NCI-H1930 (cell line): ENCODE results near the gene NBPF1.
"Not testable (repeated sequence)": the region's sequence is repeated elsewhere in the genome, so short reads cannot be mapped to it uniquely, and the experiment has no call there.

Source experiments
- DNase-seq, 2 experiments: peaks; one replicate each; lab custom pipeline; 2025; lab: John Stamatoyannopoulos, UW

Gene NBPF1

DNA sequence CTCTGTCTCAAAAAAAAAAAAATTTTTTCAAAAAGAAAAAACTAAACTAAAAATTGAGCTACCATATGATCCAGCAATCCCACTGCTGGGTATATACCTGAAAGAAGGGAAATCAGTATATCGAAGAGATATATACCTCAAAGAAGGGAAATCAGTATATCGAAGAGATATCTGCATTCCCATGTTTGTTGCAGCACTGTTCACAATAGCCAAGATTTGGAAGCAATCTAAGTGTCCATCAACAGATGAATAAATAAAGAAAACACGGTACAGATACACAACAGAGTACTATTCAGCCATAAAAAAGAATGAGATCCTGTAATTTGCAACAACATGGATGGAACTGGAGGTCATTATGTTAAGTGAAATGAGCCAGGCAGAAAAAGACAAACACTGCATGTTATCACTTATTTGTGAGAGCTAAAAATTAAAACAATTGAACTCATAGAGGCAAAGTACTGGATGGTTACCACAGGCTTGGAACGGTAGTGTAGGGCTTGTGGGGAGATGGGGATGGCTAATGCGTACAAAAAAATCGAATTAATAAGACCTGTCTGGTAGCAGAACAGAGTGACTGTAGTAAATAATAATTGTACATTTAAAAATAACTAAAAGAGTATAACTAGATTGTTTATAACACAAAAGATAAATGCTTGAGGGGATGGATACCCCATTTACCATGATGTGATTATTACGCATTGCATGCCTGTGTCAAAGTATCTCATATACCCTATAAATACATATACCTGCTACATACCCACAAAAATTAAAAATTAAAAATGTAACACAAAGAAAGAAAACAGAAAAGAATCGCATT lies 28.0 kb upstream of the NBPF1 start:
- DNase-seq: not testable (repeated sequence)

DNA sequence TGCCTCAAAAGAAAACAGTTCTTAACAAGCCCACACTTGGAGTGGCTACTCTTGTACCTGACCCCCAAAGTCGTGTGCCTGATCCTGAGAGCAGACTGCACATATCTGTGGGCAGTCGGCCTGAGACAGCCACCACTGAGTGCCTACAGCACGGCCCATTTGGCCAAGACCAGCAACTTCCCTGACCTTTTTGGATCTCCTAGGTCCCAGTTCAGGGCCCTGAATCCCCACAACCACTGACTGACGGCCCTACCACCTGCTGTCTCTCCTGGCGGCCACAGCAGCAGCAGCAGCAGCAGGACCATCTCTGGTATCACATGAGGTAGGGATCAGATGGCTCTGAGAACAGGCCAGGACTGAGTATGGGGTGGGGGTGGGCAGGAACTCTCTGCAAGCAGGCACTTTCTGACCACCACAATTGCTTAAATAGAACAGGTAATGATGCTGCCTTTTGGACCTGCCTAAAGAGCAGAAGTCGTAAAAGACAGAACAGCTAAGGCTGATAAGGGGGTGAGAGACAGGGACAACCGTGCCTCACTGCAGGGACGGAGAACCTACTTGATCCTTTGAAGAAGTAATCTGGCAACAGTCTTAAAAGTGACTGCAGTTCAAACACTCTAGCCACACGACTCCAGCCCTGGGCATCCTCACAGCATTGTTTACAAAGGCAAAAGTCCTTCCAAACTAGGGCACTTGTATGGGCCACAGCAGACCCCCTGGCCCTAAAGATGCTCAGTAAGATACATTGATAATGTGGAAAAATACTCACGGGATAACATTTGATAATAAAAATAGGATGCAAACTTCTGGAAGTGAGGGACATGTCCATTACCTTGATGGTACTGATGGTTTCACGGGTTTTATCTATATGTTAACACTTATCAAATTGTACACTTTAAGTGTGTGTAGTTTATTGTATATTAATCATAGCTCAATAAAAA lies 26.0 kb upstream of the NBPF1 start:
- DNase-seq: not testable (repeated sequence)

DNA sequence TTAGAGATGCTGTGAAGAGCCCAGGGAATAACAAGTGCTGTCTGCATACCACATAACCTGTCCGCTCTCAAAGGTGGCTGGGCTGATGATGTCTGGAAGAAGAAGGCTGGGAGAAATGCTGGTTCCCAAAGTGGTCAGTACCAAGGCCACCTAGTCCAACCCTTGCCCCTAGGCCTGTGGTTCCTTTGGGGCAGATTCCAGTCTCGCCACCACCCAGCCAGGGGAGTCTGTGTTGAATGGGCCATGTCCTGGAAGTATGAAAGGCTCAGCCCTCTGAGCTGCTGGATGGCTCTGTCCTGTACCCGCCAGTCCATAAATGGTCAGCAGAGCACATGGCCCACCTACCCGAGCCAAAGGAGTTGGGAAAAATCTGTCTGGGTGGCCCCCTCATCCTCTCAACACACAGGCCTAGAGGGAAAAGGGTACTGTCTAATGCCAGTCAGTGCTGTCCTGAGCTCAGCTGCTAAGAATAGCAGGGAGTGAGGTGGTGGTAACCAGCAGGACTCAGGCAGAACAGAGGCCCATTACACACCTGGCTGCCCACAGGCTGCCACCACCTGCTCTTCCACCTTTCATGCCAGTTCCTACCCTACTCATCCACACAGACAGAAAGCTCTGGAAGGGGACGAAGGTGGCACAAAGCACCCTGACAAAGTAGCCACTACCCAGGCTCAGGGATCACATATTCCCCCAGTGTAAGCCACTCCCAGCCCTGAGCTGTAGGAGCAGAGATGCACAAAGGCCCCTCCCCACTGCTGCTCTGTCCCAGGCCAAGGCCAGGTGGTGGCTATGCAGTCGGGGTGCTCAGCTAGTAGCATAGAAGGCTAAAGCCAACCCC lies 24.8 kb upstream of the NBPF1 start:
- not testable (repeated sequence) for DNase-seq

DNA sequence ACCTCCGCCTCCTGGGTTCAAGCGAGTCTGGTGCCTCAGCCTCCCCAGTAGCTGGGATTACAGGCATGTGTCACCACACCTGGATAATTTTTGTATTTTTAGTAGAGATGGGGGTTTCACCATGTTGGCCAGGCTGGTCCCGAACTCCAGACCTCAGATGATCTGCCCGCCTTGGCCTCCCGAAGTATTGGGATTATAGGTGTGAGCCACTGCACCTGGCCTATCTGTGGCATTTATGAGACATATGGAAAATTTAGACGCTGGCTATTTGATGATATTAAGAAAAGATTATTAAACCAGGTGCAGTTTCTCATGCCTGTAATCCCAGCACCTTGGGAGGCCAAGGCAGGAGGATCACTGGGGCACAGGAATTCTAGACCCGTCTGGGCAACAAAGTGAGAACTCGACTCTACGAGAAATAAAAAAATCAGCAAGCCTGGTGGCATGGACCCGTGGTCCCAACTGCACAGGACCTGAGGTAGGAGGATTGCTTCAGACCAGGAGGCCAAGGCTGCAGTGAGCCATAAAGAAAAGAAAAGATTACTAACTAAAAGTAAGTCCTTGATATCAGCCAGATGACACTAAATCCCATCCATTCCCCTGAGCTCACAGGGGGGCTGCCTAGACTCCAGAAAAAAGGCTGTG lies 23.3 kb upstream of the NBPF1 start:
- DNase-seq: not testable (repeated sequence)

DNA sequence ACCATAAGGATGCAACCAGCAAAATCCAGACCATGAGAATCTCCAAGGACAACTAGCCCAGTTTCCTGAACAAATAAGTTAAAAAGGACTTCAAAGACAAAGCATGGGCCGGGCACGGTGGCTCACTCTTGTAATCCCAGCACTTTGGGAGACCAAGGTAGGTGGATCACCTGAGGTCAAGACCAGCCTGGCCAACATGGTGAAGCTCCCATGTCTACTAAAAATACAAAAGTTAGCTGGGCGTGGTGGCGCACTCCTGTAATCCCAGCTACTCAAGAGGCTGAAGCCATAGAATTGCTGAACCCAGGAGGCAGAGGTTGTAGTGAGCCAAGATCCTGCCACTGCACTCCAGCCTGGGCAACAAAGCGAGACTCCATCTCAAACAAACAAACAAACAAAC lies 22.6 kb upstream of the NBPF1 start:
- DNase-seq: not testable (repeated sequence)

DNA sequence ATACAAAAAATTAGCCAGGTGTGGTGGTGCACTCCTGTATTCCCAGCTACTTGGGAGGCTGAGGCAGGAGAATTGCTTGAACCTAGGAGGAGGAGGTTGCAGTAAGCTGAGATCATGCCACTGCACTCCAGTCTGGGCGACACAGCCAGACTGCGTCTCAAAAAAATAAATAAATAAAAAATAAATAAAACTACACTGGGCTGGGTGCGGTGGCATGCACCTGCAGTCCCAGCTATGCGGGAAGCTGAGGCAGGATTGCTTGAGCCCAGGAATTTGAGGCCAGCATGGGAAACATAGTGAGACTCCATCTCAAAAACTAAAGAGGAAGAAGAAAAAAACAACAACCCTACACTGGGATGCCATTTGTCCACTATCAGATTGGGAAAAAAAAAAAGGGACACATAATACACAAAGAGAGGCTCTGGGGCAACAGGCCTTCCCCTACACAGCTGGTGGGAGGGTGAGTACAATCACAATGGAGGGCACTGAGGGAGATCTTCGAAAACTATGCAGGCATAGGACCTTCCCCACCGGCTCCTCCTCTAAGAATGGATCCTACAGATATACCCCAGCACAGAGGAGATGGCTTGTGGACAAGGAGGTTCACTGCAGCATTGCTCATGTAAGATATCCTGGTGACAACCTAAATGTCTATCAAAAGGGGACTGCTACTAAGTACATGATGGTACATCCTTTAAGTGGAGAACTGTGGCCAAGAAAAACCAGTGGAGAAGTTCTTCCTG lies 20.3 kb upstream of the NBPF1 start:
- not testable (repeated sequence) for DNase-seq

DNA sequence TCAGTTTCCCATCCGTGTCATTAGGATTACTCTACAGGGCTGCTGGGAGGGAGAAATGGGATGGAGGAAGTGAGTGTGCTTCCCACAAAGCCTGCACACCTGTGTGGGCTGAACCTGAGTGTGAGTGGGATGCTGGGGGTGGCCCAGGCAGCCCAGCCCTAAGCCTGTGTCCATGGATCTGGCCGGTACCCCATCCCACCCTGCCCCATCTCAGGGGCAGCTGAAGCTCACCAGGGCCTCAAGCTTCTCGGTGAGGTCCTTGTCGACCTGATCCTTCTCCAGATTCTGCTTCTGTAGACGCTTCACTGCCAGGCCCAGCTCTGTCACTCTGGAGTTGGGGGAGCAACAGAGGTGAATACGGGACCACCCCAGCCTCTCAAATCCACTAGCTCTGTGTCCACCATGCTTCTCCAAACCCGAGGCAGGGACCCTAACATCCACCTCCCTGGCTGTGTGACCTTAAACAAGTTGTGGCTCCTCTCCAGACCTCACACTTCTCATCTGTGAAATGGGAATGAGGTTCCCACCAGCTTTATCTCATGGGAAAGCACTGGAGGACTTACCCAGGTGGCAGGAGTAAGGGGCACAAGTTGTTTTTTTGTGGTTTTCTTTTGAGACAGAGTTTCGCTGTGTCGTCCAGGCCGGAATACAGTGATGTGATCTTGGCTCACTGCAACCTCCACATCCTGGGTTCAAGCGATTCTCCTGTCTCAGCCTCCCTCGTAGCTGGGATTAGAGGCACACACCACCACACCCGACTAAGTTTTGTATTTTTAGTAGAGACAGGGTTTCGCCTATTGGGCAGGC lies 18.9 kb upstream of the NBPF1 start:
- DNase-seq: not testable (repeated sequence)

DNA sequence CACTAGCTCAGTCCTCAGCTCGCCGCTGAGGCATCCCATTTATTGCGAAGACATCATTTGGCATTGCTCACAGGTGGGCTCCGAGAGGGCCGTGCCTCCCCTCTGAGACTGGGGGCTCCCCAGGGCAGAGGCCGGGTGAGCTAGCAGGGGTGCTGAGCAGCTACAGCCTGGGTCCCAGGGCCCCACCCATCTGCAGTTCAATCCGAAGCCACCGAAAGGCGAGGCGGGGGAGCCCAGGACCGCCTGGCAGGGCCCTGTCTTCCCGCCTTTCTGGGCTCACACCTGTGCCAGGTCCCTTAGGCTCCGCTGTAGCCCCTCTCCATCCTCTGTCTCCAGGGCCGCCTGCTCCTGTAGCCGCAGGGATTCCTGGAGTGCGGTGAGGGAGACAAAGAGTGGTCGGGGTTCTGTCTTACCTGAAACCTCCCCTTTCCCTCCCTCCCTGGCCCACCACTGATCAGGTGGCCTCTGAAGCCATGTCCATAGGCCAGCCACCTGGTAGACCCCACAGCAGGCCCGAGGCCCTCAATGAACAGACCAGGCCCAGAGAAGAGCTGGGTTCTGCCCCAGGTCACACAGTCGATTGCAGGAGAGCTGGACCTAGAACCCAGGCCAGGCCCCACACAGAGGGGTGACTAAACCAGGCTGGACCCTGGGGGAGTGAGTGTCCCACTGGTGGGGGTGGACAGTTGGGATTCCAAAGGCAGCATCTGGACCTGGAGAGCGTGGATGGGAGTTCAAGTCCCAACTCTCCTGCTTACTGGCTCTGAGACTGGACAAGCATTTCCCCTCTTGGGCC lies 18.1 kb upstream of the NBPF1 start:
- DNase-seq: no peak

DNA sequence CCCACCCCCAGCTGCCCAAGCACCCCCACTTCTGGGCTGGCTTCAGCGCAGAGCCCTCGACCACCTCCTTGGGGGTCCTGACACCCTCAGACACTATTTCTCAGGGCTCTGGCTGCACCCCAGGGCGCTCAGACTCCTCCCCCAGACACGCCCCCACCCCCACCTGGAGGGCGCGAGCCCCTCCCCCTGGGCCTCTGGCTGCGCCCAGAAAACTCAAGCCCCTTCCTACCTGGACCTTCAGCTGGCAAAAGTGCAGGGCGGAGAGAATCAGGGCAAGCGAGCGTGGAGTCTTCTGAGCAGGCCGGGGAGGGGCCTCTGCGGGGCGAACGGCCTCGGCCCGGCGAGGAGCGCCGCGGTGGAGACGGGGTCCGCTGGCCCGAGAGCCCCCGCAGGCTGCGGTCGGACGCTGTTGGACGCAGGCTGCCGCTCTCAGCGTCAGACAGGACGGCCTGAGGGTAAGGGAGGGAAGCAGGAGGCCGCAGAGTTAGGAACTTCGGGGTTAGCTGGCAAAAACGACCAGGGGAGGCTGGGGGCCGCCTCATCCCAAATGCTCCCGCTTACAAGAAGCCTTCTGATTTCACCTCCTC lies 17.4 kb upstream of the NBPF1 start:
- DNase-seq: no peak

DNA sequence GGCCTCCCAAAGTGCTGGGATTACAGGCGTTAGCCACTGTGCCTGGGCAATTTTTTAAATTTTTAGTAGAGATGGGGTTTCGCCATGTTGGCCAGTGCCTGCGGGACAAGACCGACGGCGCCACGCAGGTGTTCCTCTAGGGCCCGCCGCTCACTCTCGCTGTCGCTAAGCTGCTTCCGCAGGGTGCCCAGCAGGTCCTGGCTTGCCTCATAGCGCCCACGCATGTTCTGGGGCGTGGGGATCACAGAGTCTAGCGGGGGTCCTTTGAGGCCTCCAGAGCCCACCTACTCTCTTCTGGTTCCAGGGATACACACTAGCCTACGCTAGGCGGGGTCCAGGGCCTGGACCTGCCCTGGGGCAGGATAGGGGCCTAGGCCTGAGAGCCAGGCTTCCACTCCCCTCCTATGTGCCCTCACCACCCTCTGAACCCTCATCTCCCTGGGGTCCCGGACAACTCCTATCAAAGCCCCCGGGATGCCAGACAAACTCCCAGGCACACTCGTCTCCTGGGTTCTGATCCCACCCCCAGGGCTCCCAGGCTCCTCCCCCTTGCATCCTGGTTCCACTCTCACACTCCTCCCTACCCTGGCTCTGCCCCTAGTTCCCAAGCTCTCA lies 16.7 kb upstream of the NBPF1 start:
- not testable (repeated sequence) for DNase-seq

DNA sequence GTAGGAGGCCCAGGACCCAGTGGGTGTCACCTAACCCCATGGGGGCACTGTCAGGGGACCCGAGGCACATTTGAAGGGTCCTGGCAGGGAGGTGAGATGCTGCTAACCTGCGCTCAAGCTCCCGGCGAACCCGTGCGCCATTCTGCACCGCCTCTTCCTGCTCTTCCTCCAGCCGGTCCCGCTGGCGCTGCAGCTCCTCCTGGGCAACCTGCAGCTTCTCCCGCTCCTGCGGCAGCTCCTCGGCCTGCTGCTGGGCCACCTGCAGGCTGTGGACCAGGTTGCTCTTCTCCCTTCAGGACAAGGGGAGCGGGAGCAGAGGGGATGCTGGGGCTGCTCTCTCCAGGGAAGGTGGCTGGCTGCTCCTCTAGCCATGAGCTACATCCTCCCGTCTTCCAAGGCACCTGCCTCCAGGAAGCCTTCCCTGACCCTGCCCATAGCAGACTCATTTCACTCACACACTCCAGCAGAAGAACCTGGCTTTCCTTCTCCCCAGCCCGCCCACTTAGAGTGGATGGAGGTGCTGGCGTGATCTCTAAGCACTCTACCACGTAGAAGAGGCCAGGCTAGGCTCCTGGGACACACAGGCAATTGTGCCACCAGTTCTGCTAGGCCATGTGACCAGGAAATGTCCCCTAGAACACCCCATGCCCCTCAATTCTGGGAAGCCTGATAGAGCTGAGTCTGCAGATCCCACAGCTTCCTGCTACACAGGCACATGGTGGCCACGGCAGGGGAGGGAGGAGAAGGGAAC lies 15.2 kb upstream of the NBPF1 start:
- no peak for DNase-seq

DNA sequence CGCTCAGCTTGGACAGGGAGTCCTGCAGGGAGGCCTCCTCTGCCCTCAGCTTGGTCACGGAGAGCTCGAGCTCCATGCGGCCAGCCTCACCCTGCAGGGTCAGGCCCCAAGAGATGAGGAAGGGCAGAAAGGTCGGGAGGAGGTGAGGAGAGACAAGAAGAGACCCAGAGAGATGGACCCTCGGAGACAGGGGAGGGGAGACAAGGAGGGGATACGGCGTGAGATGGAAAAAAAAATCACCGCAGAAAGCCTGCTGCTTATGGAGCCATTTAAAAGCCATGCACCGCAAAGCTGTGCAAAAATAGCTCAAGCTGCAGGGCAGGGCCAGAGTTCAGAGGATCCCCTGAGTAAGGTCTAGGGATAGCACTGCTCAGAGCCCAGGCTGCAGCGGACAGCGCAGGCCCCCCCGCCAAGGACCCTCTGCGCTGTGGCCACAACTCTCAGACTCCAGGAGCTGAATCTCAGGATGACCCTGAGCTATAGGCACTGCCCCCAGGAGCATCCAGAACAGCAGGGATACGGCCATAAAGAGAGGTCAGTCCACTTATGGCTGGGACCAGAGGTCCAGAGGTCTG lies 13.1 kb upstream of the NBPF1 start:
- DNase-seq: not testable (repeated sequence)

DNA sequence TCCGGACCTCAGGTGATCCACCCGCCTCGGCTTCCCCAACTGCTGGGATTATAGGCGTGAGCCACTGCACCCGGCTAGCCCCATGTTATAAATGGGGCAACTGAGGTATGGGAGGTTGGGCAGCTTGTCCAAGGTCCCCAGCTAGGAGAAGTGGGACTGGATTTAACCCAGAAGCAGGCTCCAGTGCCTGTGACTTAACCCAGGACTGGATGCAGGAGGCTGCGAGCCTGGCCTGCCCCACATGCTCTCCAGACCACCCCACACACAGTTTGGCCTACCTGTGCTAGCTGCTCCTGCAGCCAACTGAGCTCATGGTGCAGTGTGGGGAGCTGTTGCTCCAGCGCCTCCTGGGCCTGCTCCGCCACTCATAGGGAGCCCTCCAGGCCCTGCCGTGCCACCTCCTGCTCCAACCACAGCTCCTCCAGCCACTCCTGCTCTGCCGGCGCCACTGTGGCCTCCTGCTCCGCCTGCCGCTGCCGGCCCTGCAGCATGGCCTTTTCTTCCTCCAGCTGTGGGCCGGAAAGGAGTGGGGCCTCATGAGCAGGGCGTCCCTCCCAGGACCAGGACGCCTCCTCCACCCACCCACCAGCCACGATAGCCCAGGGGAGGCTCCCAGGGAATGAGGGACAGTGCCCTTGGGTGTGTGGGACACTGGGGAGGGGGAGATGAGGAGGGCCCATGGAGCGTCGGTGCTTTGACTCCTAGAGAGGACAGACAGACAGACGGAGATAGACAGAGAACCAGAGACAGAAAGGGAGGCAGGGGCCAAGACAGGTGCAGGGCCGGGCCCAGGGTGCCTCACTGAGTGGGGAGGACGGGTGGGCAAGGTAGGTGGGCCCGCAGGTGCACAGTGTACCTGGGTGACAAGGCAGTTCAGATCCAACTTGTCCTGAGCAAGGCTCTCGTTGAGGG lies 12.4 kb upstream of the NBPF1 start:
- no peak for DNase-seq

DNA sequence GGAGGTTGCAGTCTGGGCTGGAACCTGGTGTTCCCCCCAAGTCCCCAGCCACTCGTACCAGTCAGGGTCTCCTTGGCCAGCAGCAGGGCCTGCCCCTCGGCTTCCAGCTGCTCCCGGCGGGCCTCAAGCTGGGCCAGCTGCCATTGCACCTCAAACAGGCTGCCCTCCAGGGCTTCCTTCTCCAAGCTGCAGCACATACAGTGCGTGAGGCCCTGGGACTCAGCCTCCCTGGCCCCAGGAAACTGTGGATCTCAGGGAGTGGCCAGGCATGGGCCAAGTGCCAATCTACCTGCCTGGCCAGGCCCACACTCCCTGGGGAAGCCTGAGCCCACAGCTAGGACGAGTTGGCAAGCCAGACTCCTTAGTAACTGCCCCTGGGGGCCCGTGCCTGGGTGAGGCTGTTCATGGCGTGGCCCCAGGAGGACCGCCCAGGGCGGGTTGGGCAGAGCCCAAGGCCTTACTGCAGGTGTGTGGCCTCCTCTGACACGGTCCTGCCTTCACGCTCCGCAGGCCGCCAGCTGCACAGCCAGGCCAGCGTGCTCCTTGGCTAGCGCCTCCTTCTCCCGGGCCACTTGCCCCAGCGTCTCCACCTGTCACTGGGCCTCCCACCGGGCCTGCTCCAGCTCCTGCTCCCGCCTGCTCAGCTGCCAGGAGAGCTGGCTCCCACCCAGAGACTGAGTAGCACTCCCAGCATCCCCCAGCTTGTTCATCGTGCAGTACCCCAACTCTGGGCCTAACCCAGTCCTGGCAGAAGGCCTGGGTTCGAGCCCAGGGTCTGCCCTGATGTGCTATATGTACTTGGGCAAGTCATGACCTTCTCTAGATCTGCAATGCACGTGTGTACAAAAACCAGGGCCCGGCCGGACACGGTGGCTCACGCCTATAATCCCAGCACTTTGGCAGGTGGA lies 10.7 kb upstream of the NBPF1 start:
- not testable (repeated sequence) for DNase-seq

DNA sequence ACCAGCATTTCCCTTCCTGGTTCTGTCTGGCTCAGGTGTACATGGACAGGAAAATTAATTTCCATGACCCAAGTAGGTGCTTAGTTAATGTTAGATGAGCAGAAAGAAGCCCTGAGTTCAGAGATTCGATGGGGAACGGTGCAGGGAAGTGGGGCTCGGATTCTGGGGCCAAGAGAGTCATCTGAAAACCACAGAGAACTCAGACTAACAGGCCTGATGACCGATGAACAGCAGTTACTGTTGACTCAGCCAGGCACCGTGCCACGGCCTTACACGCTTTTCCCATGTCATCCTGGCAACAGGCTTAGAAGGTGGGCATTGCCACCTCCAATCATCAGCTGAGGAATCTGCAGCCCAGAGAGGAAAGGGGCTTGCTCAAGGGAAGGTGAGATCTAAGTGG lies 10.0 kb upstream of the NBPF1 start:
- DNase-seq: not testable (repeated sequence)
